Kidney epithelial cell (primary cell): ENCODE data around the gene DNAJC11. TPM values are rescaled to one million over a fixed set of nuclear protein-coding genes. Genes with fewer than 3 reads are reported as not detected.
A peak's percentile ranks its signal among the peaks of the same experiment; 100 is the strongest.

Experiments
- DNase-seq: peaks from one replicate; pipeline ENCODE4 v3.0.0-alpha.2; 2010; ENCODE audit warnings: low read depth
- H3K27me3 ChIP-seq: 2 replicates; pipeline ENCODE4 v1.6.0; 2011; ENCODE audit warnings: low read length; ENCODE audit not compliant: control insufficient read depth, insufficient read depth
- H3K36me3 ChIP-seq: 2 replicates; pipeline ENCODE4 v1.5.1; 2011; ENCODE audit warnings: low read length; ENCODE audit not compliant: control insufficient read depth, insufficient read depth
- H3K4me3 ChIP-seq: 2 replicates; pipeline ENCODE4 v1.5.1; 2011; ENCODE audit warnings: low read depth, mild to moderate bottlenecking, control low read depth, low read length
- CTCF ChIP-seq: IDR thresholded peaks from 2 replicates; pipeline ENCODE4 v1.5.1; 2011; ENCODE audit warnings: mild to moderate bottlenecking, moderate library complexity, low read length, control low read depth, inconsistent platforms; ENCODE audit not compliant: insufficient read depth, poor library complexity, severe bottlenecking
- total RNA-seq: library from RNA; depleted of rRNA; stranded (reverse); fragments of >200 nt; gene quantifications from 2 replicates; pipeline ENCODE4 v1.2.3, GENCODE V29; 2015

DNAJC11 gene
- total RNA-seq, 1 donor from 2014 or later: 35.6 TPM

GRCh38 chr1:6691507-6691906 lies 10.1 kb downstream of the DNAJC11 start:
- H3K27me3 ChIP-seq: no peaks in the 10 kb centered on the region
- H3K36me3 ChIP-seq: no peaks in the 10 kb centered on the region
- no peak for TF ChIP-seq CTCF
- DNase-seq: no peak
- H3K4me3 ChIP-seq: no peak overlapping the region

GRCh38 chr1:6690186-6690585 lies 11.4 kb downstream of the DNAJC11 start:
- H3K4me3 ChIP-seq: no peak overlapping the region
- no peaks in the 10 kb centered on the region for H3K27me3 ChIP-seq
- no peak for TF ChIP-seq CTCF
- H3K36me3 ChIP-seq: no peaks in the 10 kb centered on the region
- DNase-seq: peak; percentile 68

- DNase-seq: no peak
- TF ChIP-seq CTCF: no peak
These were observed 12.9 kb downstream of the DNAJC11 start for GRCh38 chr1:6688757-6689156.

GRCh38 chr1:6688001-6688400 lies 13.6 kb downstream of the DNAJC11 start:
- Histone ChIP-seq H3K36me3 (peaks cover under 1% of the 10 kb centered on the region), H3K4me3 (no peak overlapping the region), H3K27me3 (no peaks in the 10 kb centered on the region)
- no peak for DNase-seq
- no peak for TF ChIP-seq CTCF

More at GRCh38 chr1:6688757-6689156, 12.9 kb downstream of the DNAJC11 start:
- Histone ChIP-seq H3K27me3 (no peaks in the 10 kb centered on the region), H3K36me3 (no peaks in the 10 kb centered on the region), H3K4me3 (no peak overlapping the region)

GRCh38 chr1:6686294-6686693 lies 15.3 kb downstream of the DNAJC11 start:
- TF ChIP-seq CTCF: no peak
- DNase-seq: no peak
- Histone ChIP-seq H3K27me3 (no peaks in the 10 kb centered on the region), H3K36me3 (peaks cover 3% of the 10 kb centered on the region), H3K4me3 (no peak overlapping the region)

- Histone ChIP-seq H3K36me3 (peaks cover 3% of the 10 kb centered on the region), H3K4me3 (no peak overlapping the region), H3K27me3 (no peaks in the 10 kb centered on the region)
- no peak for DNase-seq
- no peak for TF ChIP-seq CTCF
These were observed 16.2 kb downstream of the DNAJC11 start for GRCh38 chr1:6685381-6685780.
